ENCODE results near the gene SBF2. TPM values are rescaled to one million over a fixed set of nuclear protein-coding genes. Genes with fewer than 3 reads are reported as not detected.

Gene SBF2
- total RNA-seq, 3 donors from 2014 or later (not counting 1 experiment from before 2014, with no cell fraction given): 25.2 to 26.9 (median 26.3) TPM

DNA sequence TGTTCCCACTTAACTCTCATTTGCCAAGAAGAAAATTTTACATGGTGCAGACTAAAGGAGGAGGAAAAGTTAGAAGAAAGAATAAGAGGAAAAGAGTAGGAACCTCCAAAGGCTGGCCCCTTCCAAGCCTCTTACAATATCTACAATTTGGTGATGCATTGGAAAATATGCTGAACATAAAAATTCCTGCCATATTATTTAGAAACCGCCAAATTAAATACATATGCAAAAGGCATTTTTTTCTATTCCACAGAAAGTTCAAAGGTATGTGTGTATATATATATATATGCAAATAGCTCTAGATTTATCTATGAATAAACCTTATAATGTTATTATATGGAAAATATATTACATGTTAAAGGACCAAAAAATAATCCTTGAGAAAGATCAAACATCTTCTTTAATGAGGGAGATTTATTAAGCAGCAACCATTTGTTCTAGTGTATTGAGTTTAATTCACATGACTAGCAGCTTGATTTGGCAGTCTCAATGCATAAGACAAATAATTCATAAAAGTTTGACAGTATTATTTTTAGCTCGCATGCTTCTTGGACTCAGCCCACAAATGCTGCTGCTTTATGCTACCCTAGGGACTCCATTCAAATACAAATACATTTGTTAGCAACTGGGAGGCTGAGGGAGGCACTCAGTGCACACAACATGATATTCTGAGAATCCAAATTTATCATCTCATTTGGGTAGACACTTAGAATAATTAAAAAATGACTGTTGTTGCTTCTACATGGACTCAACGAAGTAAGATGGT, 184.9 kb downstream of the SBF2 start:
- Histone ChIP-seq H3K27ac (ENCODE audit: low read length) (no peak overlapping the region), H3K4me3 (ENCODE audit: low read length) (no peak overlapping the region), H3K9me3 (ENCODE audit: control insufficient read depth, insufficient read depth, low read length) (no peaks in the 10 kb centered on the region), H3K27me3 (ENCODE audit: control insufficient read depth, insufficient read depth, low read length) (no peaks in the 10 kb centered on the region), H3K36me3 (ENCODE audit: control insufficient read depth, insufficient read depth, low read length) (no peaks in the 10 kb centered on the region), H3K4me1 (ENCODE audit: control insufficient read depth, insufficient read depth, low read length) (no peaks in the 10 kb centered on the region)
- no peaks in the 10 kb centered on the region for H3K27me3 Mint-ChIP-seq (ENCODE audit: low read depth in 2 of 2)
- intact Hi-C loops (cut with micrococcal nuclease): no loop called here
- H3K36me3 Mint-ChIP-seq: no peaks in the 10 kb centered on the region
- DNase-seq: no peak
- H3K27ac Mint-ChIP-seq: no peak overlapping the region
- H3K4me3 Mint-ChIP-seq: no peak overlapping the region
- TF ChIP-seq, protein P1, sequence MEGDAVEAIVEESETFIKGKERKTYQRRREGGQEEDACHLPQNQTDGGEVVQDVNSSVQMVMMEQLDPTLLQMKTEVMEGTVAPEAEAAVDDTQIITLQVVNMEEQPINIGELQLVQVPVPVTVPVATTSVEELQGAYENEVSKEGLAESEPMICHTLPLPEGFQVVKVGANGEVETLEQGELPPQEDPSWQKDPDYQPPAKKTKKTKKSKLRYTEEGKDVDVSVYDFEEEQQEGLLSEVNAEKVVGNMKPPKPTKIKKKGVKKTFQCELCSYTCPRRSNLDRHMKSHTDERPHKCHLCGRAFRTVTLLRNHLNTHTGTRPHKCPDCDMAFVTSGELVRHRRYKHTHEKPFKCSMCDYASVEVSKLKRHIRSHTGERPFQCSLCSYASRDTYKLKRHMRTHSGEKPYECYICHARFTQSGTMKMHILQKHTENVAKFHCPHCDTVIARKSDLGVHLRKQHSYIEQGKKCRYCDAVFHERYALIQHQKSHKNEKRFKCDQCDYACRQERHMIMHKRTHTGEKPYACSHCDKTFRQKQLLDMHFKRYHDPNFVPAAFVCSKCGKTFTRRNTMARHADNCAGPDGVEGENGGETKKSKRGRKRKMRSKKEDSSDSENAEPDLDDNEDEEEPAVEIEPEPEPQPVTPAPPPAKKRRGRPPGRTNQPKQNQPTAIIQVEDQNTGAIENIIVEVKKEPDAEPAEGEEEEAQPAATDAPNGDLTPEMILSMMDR (IDR thresholded peaks at IDR 0.05): no peak
- H3K9me3 Mint-ChIP-seq: no peaks in the 10 kb centered on the region
- H3K4me1 Mint-ChIP-seq: no peaks in the 10 kb centered on the region
- 18% methylated on average over 1 of the region's 3 CpGs for WGBS (ENCODE audit: insufficient coverage)
- no peak for ATAC-seq

DNA sequence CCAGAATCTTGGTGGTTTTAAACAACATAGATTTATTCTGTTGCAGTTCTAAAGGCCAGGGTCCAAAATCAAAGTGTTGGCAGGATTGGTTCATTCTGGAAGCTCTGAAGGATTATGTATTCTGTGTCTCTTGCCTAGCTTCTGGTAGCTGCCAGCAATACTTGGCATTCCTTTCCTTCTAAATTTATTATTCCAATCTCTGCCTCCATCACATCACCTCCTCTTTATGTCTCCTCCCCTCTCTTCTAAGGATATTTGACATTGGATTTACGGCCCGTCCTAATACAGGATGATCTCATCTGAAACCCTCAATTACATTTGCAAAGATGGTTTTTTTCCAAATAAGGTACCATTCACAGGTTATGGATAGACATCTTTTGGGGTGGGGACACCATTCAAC, 186.5 kb downstream of the SBF2 start:
- no peaks in the 10 kb centered on the region for H3K4me1 ChIP-seq (ENCODE audit: control insufficient read depth, insufficient read depth, low read length)
- H3K36me3 ChIP-seq (ENCODE audit: control insufficient read depth, insufficient read depth, low read length): no peaks in the 10 kb centered on the region
- H3K27ac ChIP-seq (ENCODE audit: low read length): no peak overlapping the region
- ATAC-seq (no peak), DNase-seq (no peak)
- no peak overlapping the region for H3K4me3 ChIP-seq (ENCODE audit: low read length)
- no peaks in the 10 kb centered on the region for H3K36me3 Mint-ChIP-seq
- intact Hi-C loops (cut with micrococcal nuclease): no loop called here
- no peaks in the 10 kb centered on the region for H3K4me1 Mint-ChIP-seq
- TF ChIP-seq, protein P1 (IDR thresholded peaks at IDR 0.05): no peak
- H3K27ac Mint-ChIP-seq: no peak overlapping the region
- no peaks in the 10 kb centered on the region for H3K9me3 Mint-ChIP-seq
- WGBS (ENCODE audit: insufficient coverage): 100% methylated on average over 2 of the region's 2 CpGs
- no peaks in the 10 kb centered on the region for H3K9me3 ChIP-seq (ENCODE audit: control insufficient read depth, insufficient read depth, low read length)
- no peak overlapping the region for H3K4me3 Mint-ChIP-seq
- H3K27me3 Mint-ChIP-seq (ENCODE audit: low read depth in 2 of 2): no peaks in the 10 kb centered on the region
- no peaks in the 10 kb centered on the region for H3K27me3 ChIP-seq (ENCODE audit: control insufficient read depth, insufficient read depth, low read length)

DNA sequence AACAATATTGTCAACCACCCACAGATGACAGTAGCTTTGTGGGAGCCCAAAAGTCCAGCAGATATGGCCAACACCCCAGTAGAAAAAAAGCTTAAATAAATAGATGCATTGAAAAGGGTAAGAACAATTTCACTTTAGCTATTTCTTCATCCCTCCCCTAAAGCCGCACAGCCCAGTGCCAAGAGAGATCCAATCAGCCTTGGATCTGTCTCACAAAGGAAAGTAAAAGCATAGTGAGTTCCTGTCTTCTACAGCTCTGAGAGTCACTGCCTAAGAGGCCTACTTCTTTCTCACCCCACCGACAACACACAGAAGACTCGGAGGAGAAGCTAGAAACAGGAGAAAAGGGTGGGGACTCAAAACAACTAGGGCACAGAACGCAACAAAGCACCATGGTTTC, 196.4 kb downstream of the SBF2 start:
- no peak overlapping the region for H3K4me3 ChIP-seq (ENCODE audit: low read length)
- H3K27me3 Mint-ChIP-seq (ENCODE audit: low read depth in 2 of 2): no peaks in the 10 kb centered on the region
- no peaks in the 10 kb centered on the region for H3K4me1 ChIP-seq (ENCODE audit: control insufficient read depth, insufficient read depth, low read length)
- H3K36me3 Mint-ChIP-seq: peaks cover 18% of the 10 kb centered on the region
- WGBS (ENCODE audit: insufficient coverage): 93% methylated on average over 4 of the region's 4 CpGs
- TF ChIP-seq, protein P1 (IDR thresholded peaks at IDR 0.05): no peak
- intact Hi-C loops (cut with micrococcal nuclease): no loop called here
- no peaks in the 10 kb centered on the region for H3K4me1 Mint-ChIP-seq
- no peak overlapping the region for H3K4me3 Mint-ChIP-seq
- no peak overlapping the region for H3K27ac Mint-ChIP-seq
- H3K27ac ChIP-seq (ENCODE audit: low read length): no peak overlapping the region
- DNase-seq (no peak), ATAC-seq (no peak)
- H3K9me3 ChIP-seq (ENCODE audit: control insufficient read depth, insufficient read depth, low read length): peaks cover 5% of the 10 kb centered on the region
- H3K27me3 ChIP-seq (ENCODE audit: control insufficient read depth, insufficient read depth, low read length): no peaks in the 10 kb centered on the region
- no peaks in the 10 kb centered on the region for H3K36me3 ChIP-seq (ENCODE audit: control insufficient read depth, insufficient read depth, low read length)
- H3K9me3 Mint-ChIP-seq: peaks cover 4 to 11% of the 10 kb centered on the region in 2 donors

DNA sequence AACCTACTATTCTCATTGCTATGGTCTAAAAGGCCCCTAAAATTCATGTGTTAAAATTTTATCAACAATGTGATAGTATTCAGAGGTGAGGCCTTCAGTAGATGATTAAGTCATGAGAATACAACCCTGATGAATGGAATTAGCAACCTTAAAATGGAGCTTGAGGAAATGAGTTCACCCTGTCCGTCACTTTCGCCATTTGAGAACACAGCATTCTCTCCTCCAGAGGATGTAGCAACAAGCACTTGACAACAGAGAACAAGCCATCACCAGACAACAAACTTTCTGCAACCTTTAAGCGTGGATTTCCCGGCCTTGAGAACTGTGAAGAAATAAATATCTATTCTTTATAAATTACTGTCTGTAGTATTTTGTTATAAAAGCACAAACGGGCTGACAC, 197.0 kb downstream of the SBF2 start:
- TF ChIP-seq, protein P1 (IDR thresholded peaks at IDR 0.05): no peak
- intact Hi-C loops (cut with micrococcal nuclease): no loop called here
- H3K27me3 Mint-ChIP-seq (ENCODE audit: low read depth in 2 of 2): no peaks in the 10 kb centered on the region
- 95% methylated on average over 3 of the region's 5 CpGs for WGBS (ENCODE audit: insufficient coverage)
- DNase-seq (no peak), ATAC-seq (no peak)
- peaks cover 18% of the 10 kb centered on the region for H3K36me3 Mint-ChIP-seq
- Histone ChIP-seq H3K4me1 (ENCODE audit: control insufficient read depth, insufficient read depth, low read length) (no peaks in the 10 kb centered on the region), H3K27ac (ENCODE audit: low read length) (no peak overlapping the region), H3K9me3 (ENCODE audit: control insufficient read depth, insufficient read depth, low read length) (peaks cover 5% of the 10 kb centered on the region), H3K4me3 (ENCODE audit: low read length) (no peak overlapping the region), H3K27me3 (ENCODE audit: control insufficient read depth, insufficient read depth, low read length) (no peaks in the 10 kb centered on the region), H3K36me3 (ENCODE audit: control insufficient read depth, insufficient read depth, low read length) (no peaks in the 10 kb centered on the region)
- H3K4me3 Mint-ChIP-seq: no peak overlapping the region
- no peak overlapping the region for H3K27ac Mint-ChIP-seq
- peaks cover 0 to under 1% of the 10 kb centered on the region in 2 donors for H3K4me1 Mint-ChIP-seq
- H3K9me3 Mint-ChIP-seq: peaks cover 4 to 11% of the 10 kb centered on the region in 2 donors

All from natural killer cell (primary cell).